A172 (cell line): ENCODE measurements around the gene ZBTB25. TPM values are rescaled to one million over a fixed set of nuclear protein-coding genes. Genes with fewer than 3 reads are reported as not detected.
"Not testable (repeated sequence)": the region's sequence is repeated elsewhere in the genome, so short reads cannot be mapped to it uniquely, and the experiment has no call there.

ENCODE experiments used
- DNase-seq: peaks from one replicate; pipeline ENCODE4 v3.0.0-alpha.2; 2015; ENCODE audit warnings: low spot score
- total RNA-seq: library from RNA; depleted of rRNA; stranded (reverse); fragments of >200 nt; shearing (Covaris generic); gene quantifications from 2 replicates; pipeline ENCODE4 v1.2.3, GENCODE V29; 2014; rRNA removed

Gene ZBTB25
- 1.1 and 2.2 TPM in 2 replicates for total RNA-seq

GRCh38 chr14:64503434-64504309 lies at the start of gene ZBTB25:
Gene ZBTB25 (minus strand): TSS chr14:64503838. CDS start chr14:64490533, 13,305 bp downstream.
- peak; percentile 64 for DNase-seq

GRCh38 chr14:64550621-64551333 lies 47.1 kb upstream of the ZBTB25 start:
- no peak for DNase-seq

GRCh38 chr14:64549791-64550620 lies 46.4 kb upstream of the ZBTB25 start, which contains the start of gene PPP1R36:
Gene PPP1R36 (plus strand): TSS chr14:64549961. CDS start chr14:64549998, 37 bp downstream.
- no peak for DNase-seq

GRCh38 chr14:64549016-64549415 lies 45.4 kb upstream of the ZBTB25 start:
- DNase-seq: no peak

GRCh38 chr14:64544607-64545312 lies 41.1 kb upstream of the ZBTB25 start:
- no peak for DNase-seq

- no peak for DNase-seq
Measured at GRCh38 chr14:64542836-64543201, 39.2 kb upstream of the ZBTB25 start.

- no peak for DNase-seq
Measured at GRCh38 chr14:64541972-64542835, 38.6 kb upstream of the ZBTB25 start.

GRCh38 chr14:64541261-64541971 lies 37.8 kb upstream of the ZBTB25 start:
- no peak for DNase-seq

GRCh38 chr14:64540208-64541202 lies 36.9 kb upstream of the ZBTB25 start, which contains the start of gene HSPA2:
Gene HSPA2 (plus strand): TSS chr14:64540741. CDS start chr14:64540850, 109 bp downstream.
- DNase-seq: no peak

- peak; percentile 0 for DNase-seq
Measured at GRCh38 chr14:64536488-64537245, 33.0 kb upstream of the ZBTB25 start.

- no peak for DNase-seq
Measured at GRCh38 chr14:64531567-64531966, 27.9 kb upstream of the ZBTB25 start.

GRCh38 chr14:64525354-64525753 lies 21.7 kb upstream of the ZBTB25 start:
- no peak for DNase-seq

GRCh38 chr14:64522591-64523355 lies 19.1 kb upstream of the ZBTB25 start:
- DNase-seq: no peak

- DNase-seq: no peak
Measured at GRCh38 chr14:64520699-64521098, 17.1 kb upstream of the ZBTB25 start.

- no peak for DNase-seq
Measured at GRCh38 chr14:64518229-64518628, 14.6 kb upstream of the ZBTB25 start.

- not testable (repeated sequence) for DNase-seq
Measured at GRCh38 chr14:64517667-64518066, 14.0 kb upstream of the ZBTB25 start.

- DNase-seq: no peak
Measured at GRCh38 chr14:64516969-64517368, 13.3 kb upstream of the ZBTB25 start.
